H4 (cell line): ENCODE measurements around the gene EVC. TPM values are rescaled to one million over a fixed set of nuclear protein-coding genes. Genes with fewer than 3 reads are reported as not detected.

ENCODE experiments used
- DNase-seq: peaks from one replicate; pipeline ENCODE4 v3.0.0-alpha.2; 2015; ENCODE audit warnings: low spot score
- total RNA-seq: library from RNA; depleted of rRNA; stranded (reverse); fragments of >200 nt; shearing (Covaris generic); gene quantifications from 2 replicates; pipeline ENCODE4 v1.2.3, GENCODE V29; 2014; rRNA removed

The EVC gene
- 5.5 and 6.7 TPM in 2 replicates for total RNA-seq

- DNase-seq: peak; percentile 70
Measured at GRCh38 chr4:5710961-5711478, at the start of gene EVC. TSS of gene EVC (plus strand) at chr4:5711201. CDS start at chr4:5711381, 180 bp downstream.

GRCh38 chr4:5661237-5661636 lies 49.8 kb upstream of the EVC start:
- no peak for DNase-seq

GRCh38 chr4:5662555-5662954 lies 48.4 kb upstream of the EVC start:
- no peak for DNase-seq

GRCh38 chr4:5664778-5665177 lies 46.2 kb upstream of the EVC start:
- DNase-seq: no peak

- no peak for DNase-seq
Measured at GRCh38 chr4:5666741-5667140, 44.3 kb upstream of the EVC start.

- DNase-seq: no peak
Measured at GRCh38 chr4:5676763-5677162, 34.2 kb upstream of the EVC start.

- no peak for DNase-seq
Measured at GRCh38 chr4:5678977-5679376, 32.0 kb upstream of the EVC start.

GRCh38 chr4:5683566-5683965 lies 27.4 kb upstream of the EVC start:
- no peak for DNase-seq

GRCh38 chr4:5685296-5685695 lies 25.7 kb upstream of the EVC start:
- no peak for DNase-seq

GRCh38 chr4:5686338-5686737 lies 24.7 kb upstream of the EVC start:
- no peak for DNase-seq

GRCh38 chr4:5689065-5689464 lies 21.9 kb upstream of the EVC start:
- DNase-seq: no peak

- DNase-seq: no peak
Measured at GRCh38 chr4:5691491-5692132, 19.4 kb upstream of the EVC start.

GRCh38 chr4:5693871-5694270 lies 17.1 kb upstream of the EVC start:
- DNase-seq: no peak

- no peak for DNase-seq
Measured at GRCh38 chr4:5696341-5696740, 14.7 kb upstream of the EVC start.

GRCh38 chr4:5700459-5700858 lies 10.5 kb upstream of the EVC start:
- no peak for DNase-seq

GRCh38 chr4:5701971-5702370 lies 9.0 kb upstream of the EVC start:
- DNase-seq: no peak

GRCh38 chr4:5703831-5704230 lies 7.2 kb upstream of the EVC start:
- DNase-seq: no peak

GRCh38 chr4:5704276-5704675 lies 6.7 kb upstream of the EVC start:
- no peak for DNase-seq

GRCh38 chr4:5705647-5706320 lies 5.2 kb upstream of the EVC start:
- no peak for DNase-seq

- no peak for DNase-seq
Measured at GRCh38 chr4:5706486-5707290, 4.3 kb upstream of the EVC start.

- DNase-seq: no peak
Measured at GRCh38 chr4:5707366-5707765, 3.6 kb upstream of the EVC start.

- DNase-seq: no peak
Measured at GRCh38 chr4:5707778-5708448, 3.1 kb upstream of the EVC start.
